GM19035 (cell line): ENCODE results near the gene ADGRG6.
"Not testable (repeated sequence)": the region's sequence is repeated elsewhere in the genome, so short reads cannot be mapped to it uniquely, and the experiment has no call there.

Experiments used
- ATAC-seq: cut with Tn5 transposase; IDR thresholded peaks from one replicate; pipeline ENCODE4 v1.9.1; 2021; ENCODE audit not compliant: unreplicated experiment

ADGRG6 gene

DNA sequence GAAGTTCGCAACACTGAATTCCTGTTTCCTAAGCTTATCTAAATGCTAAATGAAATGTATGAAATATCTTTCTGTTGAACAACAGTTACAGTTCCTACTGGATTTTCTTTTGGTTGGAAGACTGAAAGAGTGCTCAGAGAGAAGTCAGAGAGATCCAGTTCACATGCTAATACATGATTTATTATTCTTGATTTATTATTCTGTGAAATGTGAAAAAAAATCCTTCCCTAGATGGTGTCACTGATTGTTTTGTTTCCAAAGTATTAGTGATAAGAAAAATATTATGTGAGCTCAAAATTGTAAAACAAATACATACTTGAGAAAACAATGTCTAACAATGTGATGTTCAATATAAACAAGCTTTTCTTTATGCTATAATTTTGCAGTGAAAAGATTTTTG, 42.1 kb downstream of the ADGRG6 start:
- ATAC-seq: no peak

DNA sequence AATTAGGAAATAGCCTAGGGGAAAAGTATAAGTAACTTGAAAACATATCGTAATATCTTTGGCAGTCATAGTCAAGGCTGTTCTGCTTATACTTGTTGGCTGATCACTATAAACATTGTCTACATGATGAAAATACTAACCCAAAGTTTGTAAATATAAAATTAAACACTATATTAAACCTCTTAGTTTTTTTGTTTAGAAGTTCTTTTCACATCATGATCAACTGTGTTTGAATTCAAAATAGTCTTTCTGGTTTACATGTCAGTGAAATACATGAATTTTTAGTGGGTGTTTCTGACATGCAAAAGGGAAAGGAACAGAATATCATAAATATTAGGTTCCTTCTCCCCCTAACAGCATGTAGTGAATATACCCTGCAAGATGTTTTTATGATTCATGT, 43.5 kb downstream of the ADGRG6 start:
- ATAC-seq: no peak

DNA sequence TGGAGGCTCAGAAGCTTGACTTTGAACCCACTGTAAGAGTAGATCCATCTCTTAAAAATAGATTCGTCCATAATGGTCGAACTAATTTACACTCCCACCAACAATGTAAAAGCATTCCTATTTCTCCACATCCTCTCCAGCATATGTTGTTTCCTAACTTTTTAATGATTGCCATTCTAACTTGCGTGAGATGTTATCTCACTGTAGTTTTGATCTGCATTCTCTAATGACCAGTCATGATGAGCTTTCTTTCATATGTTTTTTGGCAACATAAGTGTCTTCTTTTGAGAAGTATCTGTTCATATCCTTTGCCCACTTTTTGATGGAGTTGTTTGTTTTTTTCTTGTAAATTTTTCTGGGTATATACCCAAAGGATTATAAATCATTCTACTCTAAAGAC, 44.4 kb downstream of the ADGRG6 start:
- not testable (repeated sequence) for ATAC-seq

DNA sequence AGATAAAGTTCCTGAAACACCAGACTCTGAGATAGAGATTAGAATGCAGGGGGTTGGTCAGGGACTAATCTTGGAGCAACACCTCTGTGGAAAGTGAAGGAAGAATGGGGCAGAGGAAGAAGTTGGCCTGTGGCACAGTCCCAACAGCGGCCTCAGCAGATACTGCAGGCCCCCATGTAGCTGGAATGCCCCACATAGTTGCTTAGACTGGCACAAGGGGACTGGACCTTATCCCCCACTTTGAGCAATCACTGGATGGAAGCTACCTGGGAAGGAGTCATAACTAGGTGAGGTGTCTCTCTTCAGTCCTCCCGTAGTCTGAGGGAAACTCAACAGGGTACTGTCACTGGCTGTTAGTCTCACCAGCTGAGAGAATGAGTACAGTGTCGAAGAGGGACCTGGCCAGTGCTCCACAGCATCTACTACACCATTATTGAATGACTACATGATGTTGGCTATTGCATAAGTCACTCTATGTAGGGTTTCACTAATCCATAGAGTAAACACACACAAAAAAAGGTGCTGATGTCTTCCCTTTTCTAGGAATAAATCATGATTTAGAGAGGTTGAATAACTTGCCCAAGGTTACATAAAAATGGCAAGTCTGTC, 47.5 kb downstream of the ADGRG6 start:
- no peak for ATAC-seq

DNA sequence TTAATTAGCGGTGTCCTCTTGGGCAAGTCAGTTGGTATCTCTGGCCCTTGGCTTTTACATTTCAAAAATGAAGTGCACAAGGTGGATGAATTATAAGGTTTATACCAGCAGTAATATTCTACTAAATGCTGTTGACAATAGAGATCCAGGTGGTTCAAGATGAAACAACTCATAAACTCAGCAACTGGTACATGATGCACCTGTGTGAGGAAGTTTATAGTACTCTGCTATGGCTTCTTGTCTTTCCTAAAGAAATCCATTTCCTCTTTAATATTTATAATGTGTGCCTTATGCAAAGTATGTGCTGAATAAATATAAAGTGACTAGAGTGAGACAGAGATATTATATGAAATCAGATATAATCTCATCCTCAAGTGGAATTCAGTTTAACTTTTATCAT, 48.5 kb downstream of the ADGRG6 start:
- ATAC-seq: no peak

DNA sequence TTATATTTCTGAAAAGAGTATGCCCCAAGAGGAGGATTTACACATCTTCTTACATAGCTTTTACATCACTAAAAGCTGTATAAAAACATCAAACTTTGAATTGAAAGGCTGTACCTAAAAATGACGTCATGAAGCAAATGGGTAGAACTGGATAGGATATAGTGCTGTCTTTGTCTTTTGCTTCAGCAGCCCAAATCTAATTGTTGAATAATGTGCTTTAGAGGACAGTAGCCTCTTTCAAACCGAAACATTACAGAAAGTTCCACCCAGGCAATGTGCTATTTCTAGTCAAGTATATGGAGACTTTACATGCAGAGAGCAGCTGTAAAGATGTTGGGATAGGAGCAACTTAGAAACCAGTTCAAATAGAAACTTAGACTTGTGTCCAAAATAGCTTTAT, 51.9 kb downstream of the ADGRG6 start:
- no peak for ATAC-seq

DNA sequence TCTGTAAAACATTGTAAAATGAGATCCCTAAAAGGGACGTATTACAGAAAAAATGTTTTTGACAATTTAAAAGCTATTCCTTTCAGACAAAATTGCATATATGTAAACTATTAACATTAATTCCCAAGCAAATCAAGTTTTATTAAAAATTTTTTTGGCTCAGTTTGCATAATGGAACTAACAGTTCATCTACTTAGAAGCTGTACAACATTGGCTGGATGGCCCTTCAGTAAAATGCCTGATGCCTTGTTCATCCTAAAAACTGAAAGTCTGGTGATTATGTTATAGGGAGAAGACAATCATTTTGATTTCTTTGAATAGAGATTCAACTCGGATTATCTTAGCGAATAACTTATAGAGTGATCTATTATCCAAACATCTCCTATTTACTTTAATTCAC, 52.8 kb downstream of the ADGRG6 start:
- ATAC-seq: no peak

DNA sequence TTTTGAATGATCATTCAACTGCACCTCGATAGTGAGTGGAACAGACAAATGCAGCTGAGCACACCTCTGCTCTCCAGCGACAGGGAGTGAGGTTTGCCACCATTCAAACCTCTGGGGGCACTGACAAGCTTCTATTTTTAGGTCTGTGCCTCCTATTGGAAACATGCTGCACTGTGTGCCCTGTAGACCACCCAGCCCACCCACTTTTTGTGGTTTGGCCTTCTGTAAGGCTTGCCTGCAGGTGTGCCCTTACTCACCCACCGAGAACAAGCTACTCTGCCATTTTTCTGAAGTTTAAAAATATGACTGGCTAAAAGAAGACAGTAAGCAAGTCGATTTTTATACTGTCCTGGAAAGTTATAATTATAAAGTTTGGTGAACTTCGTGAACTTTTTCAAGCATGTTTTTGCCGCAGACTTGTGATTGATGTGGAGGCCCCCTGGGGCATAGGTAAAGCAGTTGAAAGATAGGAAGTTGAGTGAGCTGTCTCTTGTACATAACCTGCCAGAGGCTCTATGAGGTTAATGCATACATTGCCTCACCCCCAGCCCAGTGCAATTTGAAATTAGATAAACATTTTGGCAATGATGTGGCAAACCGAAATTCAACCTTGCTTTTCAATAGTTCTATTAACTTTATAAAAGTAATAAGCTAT, 53.8 kb downstream of the ADGRG6 start:
- ATAC-seq: no peak

DNA sequence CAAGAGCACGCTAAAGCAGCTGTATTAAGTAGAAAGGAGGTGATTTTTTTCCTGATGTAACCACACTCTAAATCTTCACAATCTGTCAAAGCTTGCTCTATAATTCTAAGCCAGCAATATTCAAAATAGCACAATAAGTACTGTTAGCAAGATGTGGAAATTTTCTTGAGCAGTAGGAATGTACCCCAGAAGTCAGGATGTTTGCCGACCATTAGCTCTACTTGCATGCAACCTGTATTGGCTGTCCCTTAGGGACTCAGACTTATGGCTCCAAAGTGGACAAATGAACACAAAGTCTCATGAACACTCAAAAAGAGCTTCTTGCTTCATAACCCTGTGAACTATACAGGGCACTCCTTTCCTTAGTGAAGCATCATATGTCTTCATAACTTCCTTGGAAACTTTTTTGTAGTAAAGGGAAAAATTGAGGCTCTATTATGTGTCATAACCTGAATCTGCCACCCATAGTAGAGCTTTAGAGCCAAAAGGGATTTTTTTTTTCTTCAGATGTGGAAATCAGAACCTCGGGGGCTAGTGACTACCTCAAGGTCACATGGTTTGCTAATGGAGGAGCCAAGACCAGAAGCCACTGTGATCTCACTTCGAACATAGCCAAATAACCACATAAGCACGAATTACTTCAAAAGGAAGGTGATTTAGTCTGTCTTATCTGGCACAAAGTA, 54.5 kb downstream of the ADGRG6 start:
- no peak for ATAC-seq

DNA sequence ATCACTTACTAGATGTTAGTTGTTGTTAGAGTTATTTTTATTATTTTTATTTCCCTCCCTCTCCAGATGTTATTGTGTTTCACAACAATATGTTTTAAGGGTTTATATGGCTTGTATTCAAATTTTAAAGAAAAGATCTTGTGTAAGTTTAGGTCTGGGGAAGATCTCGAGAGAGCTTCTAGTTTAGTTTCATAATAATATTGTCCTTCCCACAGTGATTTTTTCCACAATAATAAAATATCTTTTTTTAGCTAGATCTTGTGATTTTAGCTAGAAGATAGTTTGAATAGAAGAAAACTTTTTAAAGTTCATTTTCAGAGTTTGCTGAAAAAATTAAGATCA, 55.0 kb downstream of the ADGRG6 start:
- no peak for ATAC-seq

DNA sequence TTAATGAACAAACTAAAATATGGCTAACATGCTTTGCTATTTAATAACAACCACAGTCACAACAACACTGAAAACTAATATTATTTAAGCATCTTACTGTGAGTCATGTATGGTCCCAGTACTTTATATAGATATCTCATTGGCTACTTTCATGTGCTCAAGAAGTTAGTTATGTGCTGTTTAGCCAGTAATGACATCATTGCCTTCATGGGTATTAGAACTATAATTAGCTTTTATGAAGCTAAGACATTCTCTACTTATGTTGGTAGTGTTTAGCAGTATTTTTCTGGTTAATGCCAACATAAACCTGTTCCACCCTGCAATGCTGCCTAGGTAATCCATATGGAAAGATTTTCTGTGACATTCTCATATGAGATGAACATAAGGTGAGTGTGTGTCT, 56.1 kb downstream of the ADGRG6 start:
- ATAC-seq: no peak

DNA sequence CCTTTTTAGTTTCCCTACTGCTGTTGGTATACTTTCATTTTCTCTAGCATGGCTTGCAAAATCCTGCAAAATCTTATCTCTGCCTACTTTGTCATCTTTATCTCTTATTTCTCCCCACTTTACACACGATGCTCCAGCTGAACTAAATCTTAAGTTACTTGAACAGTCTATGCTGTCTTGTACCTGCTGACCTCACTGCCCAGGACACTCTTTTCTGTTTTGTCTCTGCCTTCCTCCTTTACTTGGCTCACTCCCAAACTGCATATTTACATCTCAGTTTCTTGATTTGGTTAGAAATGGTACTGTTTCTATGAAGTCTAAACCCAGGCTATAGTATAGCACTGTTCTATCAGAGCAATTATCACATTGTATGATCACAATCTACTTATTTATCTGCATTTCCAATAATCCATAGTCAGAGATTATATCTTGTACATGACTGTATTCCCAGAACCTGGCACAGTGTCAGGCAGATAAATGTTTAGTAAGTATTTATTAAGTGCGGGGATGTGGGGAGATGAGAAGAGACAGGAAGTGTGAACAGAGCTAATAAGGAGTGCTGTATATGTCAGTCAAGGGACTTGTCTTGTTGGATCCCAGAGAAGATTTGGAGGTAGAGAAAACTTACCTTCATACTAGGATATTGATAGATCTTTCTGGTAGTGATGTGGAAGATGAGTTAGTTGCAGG, 57.6 kb downstream of the ADGRG6 start:
- no peak for ATAC-seq

DNA sequence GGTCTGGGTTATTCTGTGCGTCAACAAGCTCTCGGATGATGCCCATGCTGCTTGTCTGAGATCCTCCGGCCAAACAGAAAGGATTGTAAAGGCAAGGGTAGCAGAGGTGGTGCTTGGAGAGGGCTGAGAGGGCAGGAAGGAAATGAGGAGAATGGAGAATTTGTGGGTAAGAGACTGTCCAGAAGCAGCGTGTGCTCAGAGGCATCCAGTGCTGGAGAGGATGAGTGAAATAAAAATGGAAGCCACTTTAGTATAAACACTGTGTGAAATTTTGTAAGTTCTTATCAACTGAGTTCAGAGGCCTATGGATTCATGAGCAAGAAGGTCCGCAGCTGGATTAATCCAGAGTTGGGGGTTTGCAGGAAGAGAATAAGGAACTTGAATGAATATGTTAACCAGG, 59.5 kb downstream of the ADGRG6 start:
- no peak for ATAC-seq

DNA sequence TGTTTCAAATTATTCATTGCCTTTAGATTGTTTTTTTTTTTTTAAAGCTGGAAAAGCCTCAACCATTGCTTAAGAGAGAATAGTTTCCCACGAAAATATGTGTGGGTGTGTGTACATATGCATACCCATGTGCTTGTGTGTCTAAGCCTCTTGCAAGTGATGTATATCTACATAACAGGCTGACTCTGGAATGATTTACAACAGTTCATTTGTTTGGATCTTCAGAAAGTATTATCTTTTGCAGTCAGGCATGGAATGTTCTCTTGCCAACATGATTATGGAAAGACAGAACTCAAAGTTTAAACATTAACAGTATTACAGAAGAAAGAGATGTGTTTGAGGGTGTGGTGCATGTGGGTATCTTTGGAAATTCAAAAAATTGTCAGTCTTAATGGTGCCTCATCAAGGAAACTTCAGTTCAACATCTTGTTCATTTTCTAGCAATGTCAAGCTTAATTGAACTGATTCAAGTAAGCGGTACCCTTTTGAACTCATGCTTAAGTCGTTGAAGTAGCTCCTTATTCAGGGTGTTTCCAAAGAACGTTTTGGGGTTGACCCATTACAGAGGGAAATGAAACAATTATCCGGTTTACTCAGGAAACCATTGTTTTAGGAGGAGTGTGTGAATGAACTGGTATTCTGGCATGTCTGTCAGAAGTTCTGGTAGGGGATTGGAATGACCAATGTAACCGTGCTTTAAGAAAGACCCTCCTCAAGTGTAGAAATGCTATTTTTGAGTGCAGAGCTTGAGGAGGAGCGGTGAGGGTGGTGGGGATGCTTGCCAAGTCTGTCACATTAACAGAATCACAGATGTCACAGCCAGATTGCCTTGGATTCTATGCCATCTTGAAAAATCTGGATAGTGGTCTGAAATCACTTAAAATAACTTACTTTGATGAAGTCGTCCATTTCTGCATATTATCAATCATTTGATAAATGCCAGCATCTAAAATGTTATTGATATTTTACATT, 60.3 kb downstream of the ADGRG6 start:
- ATAC-seq: no peak

DNA sequence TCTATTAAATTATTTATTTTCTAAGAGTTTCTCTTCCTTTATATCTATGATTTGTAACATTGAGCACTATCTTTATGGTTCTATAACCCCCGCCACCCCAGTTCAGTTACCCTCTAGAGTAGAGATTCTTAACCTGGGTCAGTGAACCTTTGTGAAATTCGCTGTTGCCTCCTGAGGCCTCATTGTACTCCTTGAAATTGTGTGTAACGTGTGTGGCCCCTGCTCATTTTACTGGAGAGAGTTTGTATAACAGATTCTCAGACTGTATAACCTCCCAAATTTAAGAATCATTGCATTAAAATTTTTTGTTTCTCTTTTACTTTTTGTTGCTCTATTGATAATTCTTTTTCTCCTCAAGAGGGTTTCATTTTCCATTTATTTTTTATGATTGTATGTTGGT, 65.3 kb downstream of the ADGRG6 start:
- ATAC-seq: no peak

DNA sequence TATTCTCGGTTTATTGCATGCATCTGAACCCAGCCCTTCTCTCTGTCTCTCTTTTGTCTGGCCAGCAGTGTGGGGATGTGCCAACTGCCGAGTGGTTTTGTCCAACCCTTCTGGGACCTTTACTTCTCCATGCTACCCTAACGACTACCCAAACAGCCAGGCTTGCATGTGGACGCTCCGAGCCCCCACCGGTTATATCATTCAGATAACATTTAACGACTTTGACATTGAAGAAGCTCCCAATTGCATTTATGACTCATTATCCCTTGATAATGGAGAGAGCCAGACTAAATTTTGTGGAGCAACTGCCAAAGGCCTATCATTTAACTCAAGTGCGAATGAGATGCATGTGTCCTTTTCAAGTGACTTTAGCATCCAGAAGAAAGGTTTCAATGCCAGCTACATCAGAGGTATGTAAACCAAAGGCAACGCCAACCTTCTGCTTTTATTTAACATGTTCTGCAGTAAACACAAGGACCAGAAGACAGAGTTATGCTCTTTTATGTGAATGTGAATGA, 65.8 kb downstream of the ADGRG6 start:
- ATAC-seq: no peak

DNA sequence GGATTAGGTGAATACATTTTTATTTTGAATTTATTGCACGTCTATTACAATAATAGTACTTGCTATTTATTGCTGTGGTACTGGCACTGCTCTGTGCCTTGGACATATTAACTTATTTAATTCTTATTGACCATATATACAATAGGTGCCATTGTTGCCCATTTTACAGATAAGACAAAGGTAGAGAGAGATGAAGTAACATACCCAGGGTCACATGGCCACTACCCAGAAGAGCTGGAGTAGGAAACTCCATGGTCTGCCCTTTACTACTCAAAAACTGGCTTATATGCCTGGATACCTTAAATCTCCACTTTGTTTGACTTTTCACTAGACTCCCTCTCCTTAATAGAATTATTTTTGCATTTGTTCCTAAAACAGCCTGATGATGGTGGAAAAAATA, 67.5 kb downstream of the ADGRG6 start:
- no peak for ATAC-seq

DNA sequence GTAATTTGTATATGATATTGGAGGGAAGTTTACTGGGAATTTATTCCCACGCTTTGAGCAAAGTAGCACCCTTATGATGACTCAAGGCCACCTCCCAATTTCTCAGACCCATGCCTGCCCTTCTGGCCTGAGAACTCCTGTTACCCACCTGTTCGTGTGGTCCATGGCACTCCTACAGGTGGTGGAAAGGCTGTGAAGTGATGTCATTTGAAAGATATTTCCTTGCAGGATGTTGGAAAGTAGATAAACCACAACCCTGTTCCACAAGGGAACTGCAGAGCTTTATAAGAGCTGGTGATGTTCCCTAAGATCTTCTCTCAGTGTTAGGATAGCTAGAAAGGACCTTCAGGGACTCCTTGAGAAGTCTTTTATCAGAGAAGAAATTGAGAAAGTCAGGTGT, 70.5 kb downstream of the ADGRG6 start:
- ATAC-seq: no peak

DNA sequence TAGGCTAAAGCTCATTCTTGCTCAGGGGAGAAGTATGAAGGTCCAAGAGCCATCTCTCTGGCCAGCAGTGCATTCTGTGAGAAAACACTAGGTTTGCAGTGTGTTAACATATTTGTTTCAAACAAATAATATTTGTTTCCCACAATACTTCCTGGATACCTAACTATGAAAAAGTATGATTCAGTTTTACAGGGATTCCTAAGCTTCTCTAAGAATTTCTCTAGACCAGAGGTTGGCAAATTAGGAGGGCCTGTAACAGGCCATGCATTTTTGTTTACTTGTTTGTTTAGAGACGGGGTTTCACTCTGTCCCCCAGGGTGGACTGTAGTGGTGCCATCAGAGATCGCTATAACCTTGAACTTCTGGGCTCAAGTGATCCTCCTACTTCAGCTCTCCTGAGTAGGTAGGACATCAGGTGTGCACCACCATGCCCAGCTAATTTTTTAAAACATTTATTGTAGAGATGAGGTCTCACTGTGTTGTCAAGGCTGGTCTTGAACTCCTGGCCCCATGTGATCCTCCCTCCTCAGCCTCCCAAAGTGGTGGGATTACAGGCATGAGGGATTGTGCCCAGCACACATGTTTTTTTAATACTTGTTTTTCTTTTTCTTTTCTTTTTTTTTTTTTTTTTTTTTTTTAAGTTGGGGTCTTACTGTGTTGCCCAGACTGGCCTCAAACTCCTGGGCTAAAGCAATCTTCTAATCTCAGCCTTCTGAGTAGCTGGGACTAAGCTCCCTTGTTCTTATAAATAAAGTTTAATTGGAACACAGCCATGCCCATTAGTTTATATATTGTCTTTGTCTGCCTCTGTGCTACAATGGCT, 71.7 kb downstream of the ADGRG6 start:
- ATAC-seq: no peak
